Measurements from ENCODE around the gene SLCO2B1. TPM values are rescaled to one million over a fixed set of nuclear protein-coding genes. Genes with fewer than 3 reads are reported as not detected.

Gene SLCO2B1
- total and polyA plus RNA-seq, 4 donors: 52.7 to 184 (median 135) TPM

GRCh38 chr11:75225794-75226193 lies 74.9 kb downstream of the SLCO2B1 start:
- TF ChIP-seq HNF4G (IDR thresholded peaks at IDR 0.05) (no peak), MAX (IDR thresholded peaks at IDR 0.05) (no peak), SP1 (IDR thresholded peaks at IDR 0.05) (no peak), RXRA (IDR thresholded peaks at IDR 0.05) (no peak), HNF4A (conservative IDR thresholded peaks at IDR 0.05) (no peak), NR2F2 (IDR thresholded peaks at IDR 0.05) (no peak), GABPA (IDR thresholded peaks at IDR 0.05 in 1 of 2, conservative IDR thresholded peaks at IDR 0.05 in 1 of 2) (no peak), EGR1 (IDR thresholded peaks at IDR 0.05; ENCODE audit: low read depth in 2 of 2) (no peak), FOXA1 (IDR thresholded peaks at IDR 0.05) (no peak), JUND (IDR thresholded peaks at IDR 0.05) (no peak), ATF3 (IDR thresholded peaks at IDR 0.05) (no peak), FOXA2 (IDR thresholded peaks at IDR 0.05) (no peak), TAF1 (conservative IDR thresholded peaks at IDR 0.05) (no peak)
- TF ChIP-seq, protein P1, sequence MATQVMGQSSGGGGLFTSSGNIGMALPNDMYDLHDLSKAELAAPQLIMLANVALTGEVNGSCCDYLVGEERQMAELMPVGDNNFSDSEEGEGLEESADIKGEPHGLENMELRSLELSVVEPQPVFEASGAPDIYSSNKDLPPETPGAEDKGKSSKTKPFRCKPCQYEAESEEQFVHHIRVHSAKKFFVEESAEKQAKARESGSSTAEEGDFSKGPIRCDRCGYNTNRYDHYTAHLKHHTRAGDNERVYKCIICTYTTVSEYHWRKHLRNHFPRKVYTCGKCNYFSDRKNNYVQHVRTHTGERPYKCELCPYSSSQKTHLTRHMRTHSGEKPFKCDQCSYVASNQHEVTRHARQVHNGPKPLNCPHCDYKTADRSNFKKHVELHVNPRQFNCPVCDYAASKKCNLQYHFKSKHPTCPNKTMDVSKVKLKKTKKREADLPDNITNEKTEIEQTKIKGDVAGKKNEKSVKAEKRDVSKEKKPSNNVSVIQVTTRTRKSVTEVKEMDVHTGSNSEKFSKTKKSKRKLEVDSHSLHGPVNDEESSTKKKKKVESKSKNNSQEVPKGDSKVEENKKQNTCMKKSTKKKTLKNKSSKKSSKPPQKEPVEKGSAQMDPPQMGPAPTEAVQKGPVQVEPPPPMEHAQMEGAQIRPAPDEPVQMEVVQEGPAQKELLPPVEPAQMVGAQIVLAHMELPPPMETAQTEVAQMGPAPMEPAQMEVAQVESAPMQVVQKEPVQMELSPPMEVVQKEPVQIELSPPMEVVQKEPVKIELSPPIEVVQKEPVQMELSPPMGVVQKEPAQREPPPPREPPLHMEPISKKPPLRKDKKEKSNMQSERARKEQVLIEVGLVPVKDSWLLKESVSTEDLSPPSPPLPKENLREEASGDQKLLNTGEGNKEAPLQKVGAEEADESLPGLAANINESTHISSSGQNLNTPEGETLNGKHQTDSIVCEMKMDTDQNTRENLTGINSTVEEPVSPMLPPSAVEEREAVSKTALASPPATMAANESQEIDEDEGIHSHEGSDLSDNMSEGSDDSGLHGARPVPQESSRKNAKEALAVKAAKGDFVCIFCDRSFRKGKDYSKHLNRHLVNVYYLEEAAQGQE (IDR thresholded peaks at IDR 0.05): no peak
- TF ChIP-seq, protein P2, sequence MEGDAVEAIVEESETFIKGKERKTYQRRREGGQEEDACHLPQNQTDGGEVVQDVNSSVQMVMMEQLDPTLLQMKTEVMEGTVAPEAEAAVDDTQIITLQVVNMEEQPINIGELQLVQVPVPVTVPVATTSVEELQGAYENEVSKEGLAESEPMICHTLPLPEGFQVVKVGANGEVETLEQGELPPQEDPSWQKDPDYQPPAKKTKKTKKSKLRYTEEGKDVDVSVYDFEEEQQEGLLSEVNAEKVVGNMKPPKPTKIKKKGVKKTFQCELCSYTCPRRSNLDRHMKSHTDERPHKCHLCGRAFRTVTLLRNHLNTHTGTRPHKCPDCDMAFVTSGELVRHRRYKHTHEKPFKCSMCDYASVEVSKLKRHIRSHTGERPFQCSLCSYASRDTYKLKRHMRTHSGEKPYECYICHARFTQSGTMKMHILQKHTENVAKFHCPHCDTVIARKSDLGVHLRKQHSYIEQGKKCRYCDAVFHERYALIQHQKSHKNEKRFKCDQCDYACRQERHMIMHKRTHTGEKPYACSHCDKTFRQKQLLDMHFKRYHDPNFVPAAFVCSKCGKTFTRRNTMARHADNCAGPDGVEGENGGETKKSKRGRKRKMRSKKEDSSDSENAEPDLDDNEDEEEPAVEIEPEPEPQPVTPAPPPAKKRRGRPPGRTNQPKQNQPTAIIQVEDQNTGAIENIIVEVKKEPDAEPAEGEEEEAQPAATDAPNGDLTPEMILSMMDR (IDR thresholded peaks at IDR 0.05; ENCODE audit: low read depth, low read length, missing input control): no peak
- TF ChIP-seq, protein P3, sequence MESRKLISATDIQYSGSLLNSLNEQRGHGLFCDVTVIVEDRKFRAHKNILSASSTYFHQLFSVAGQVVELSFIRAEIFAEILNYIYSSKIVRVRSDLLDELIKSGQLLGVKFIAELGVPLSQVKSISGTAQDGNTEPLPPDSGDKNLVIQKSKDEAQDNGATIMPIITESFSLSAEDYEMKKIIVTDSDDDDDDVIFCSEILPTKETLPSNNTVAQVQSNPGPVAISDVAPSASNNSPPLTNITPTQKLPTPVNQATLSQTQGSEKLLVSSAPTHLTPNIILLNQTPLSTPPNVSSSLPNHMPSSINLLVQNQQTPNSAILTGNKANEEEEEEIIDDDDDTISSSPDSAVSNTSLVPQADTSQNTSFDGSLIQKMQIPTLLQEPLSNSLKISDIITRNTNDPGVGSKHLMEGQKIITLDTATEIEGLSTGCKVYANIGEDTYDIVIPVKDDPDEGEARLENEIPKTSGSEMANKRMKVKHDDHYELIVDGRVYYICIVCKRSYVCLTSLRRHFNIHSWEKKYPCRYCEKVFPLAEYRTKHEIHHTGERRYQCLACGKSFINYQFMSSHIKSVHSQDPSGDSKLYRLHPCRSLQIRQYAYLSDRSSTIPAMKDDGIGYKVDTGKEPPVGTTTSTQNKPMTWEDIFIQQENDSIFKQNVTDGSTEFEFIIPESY (IDR thresholded peaks at IDR 0.05): no peak
- no peak for DNase-seq (ENCODE audit: low spot score)

GRCh38 chr11:75229466-75229865 lies 78.6 kb downstream of the SLCO2B1 start:
- WGBS: 87% methylated on average over 2 of the region's 2 CpGs
- Histone ChIP-seq H3K36me3 (ENCODE audit: control insufficient read depth in 4 of 4, insufficient read depth in 3 of 4, low read depth in 1 of 4, low read length in 3 of 4) (no peaks in the 10 kb centered on the region), H3K27ac (ENCODE audit: low read depth in 1 of 2, low read length in 2 of 2) (no peak overlapping the region), H3K9ac (ENCODE audit: low read depth in 1 of 2, low read length in 2 of 2) (no peak overlapping the region), H3K4me3 (ENCODE audit: low read depth in 1 of 3, low read length in 3 of 3) (no peak overlapping the region), H3K4me1 (ENCODE audit: control insufficient read depth in 4 of 4, insufficient read depth in 4 of 4, low read length in 3 of 4) (no peaks in the 10 kb centered on the region), H3K27me3 (ENCODE audit: control insufficient read depth in 4 of 4, insufficient read depth in 4 of 4, low read length in 3 of 4) (no peaks in the 10 kb centered on the region), H3K9me3 (ENCODE audit: control insufficient read depth in 4 of 4, low read length in 3 of 4) (no peaks in the 10 kb centered on the region)
- DNase-seq (ENCODE audit: low spot score): no peak
- no peak for TF ChIP-seq NR2F2 (IDR thresholded peaks at IDR 0.05)
- no peak for TF ChIP-seq HNF4A (conservative IDR thresholded peaks at IDR 0.05)
- no peak for TF ChIP-seq FOXA2 (IDR thresholded peaks at IDR 0.05)
- no peak for TF ChIP-seq SP1 (IDR thresholded peaks at IDR 0.05)
- TF ChIP-seq, protein P1 (IDR thresholded peaks at IDR 0.05): no peak
- no peak for TF ChIP-seq RAD21 (IDR thresholded peaks at IDR 0.05)
- no peak for TF ChIP-seq FOXA1 (IDR thresholded peaks at IDR 0.05)
- no peak for TF ChIP-seq ATF3 (IDR thresholded peaks at IDR 0.05)
- TF ChIP-seq GABPA (IDR thresholded peaks at IDR 0.05 in 1 of 2, conservative IDR thresholded peaks at IDR 0.05 in 1 of 2): no peak
- no peak for TF ChIP-seq HNF4G (IDR thresholded peaks at IDR 0.05)
- TF ChIP-seq MAX (IDR thresholded peaks at IDR 0.05): no peak
- no peak for TF ChIP-seq EGR1 (IDR thresholded peaks at IDR 0.05; ENCODE audit: low read depth in 2 of 2)
- TF ChIP-seq JUND (IDR thresholded peaks at IDR 0.05): no peak

More at GRCh38 chr11:75225794-75226193, 74.9 kb downstream of the SLCO2B1 start:
- H3K36me3 ChIP-seq (ENCODE audit: control insufficient read depth in 4 of 4, insufficient read depth in 3 of 4, low read depth in 1 of 4, low read length in 3 of 4): no peaks in the 10 kb centered on the region
- no peak overlapping the region for H3K9ac ChIP-seq (ENCODE audit: low read depth in 1 of 2, low read length in 2 of 2)
- H3K4me3 ChIP-seq (ENCODE audit: low read depth in 1 of 3, low read length in 3 of 3): no peak overlapping the region
- no peaks in the 10 kb centered on the region for H3K4me1 ChIP-seq (ENCODE audit: control insufficient read depth in 4 of 4, insufficient read depth in 4 of 4, low read length in 3 of 4)
- H3K27ac ChIP-seq (ENCODE audit: low read depth in 1 of 2, low read length in 2 of 2): no peak overlapping the region
- H3K9me3 ChIP-seq (ENCODE audit: control insufficient read depth in 4 of 4, low read length in 3 of 4): no peaks in the 10 kb centered on the region
- 70% methylated on average over 4 of the region's 4 CpGs for WGBS
- no peaks in the 10 kb centered on the region for H3K27me3 ChIP-seq (ENCODE audit: control insufficient read depth in 4 of 4, insufficient read depth in 4 of 4, low read length in 3 of 4)

All from liver (tissue), 9 donors.